Liver (tissue), 9 donors: ENCODE data around the gene UFD1. TPM values are rescaled to one million over a fixed set of nuclear protein-coding genes. Genes with fewer than 3 reads are reported as not detected.

Source experiments
- DNase-seq: peaks from one replicate; pipeline ENCODE4 v3.0.0-alpha.2; 2017; ENCODE audit warnings: low spot score
- H3K27ac ChIP-seq, 2 donors: one replicate each; pipeline ENCODE4 v1.7.0; 2013; ENCODE audit warnings: inconsistent platforms in 2 of 2, low read length in 2 of 2, control low read depth in 1 of 2, low read depth in 1 of 2, mild to moderate bottlenecking in 1 of 2
- H3K27me3 ChIP-seq, 4 donors: one replicate each; pipeline versions ENCODE4 v1.6.1 to v1.7.0; 2013; ENCODE audit warnings: low read length in 3 of 4, inconsistent platforms in 1 of 4, mild to moderate bottlenecking in 1 of 4, moderate library complexity in 1 of 4; ENCODE audit not compliant: control insufficient read depth in 4 of 4, insufficient read depth in 4 of 4
- H3K36me3 ChIP-seq, 4 donors: one replicate each; pipeline versions ENCODE4 v1.6.1 to v1.7.0; 2013; ENCODE audit warnings: low read length in 3 of 4, mild to moderate bottlenecking in 3 of 4, low read depth in 1 of 4, moderate library complexity in 1 of 4; ENCODE audit not compliant: control insufficient read depth in 4 of 4, insufficient read depth in 3 of 4
- H3K4me1 ChIP-seq, 4 donors: one replicate each; pipeline versions ENCODE4 v1.6.1 to v1.7.0; 2013; ENCODE audit warnings: low read length in 3 of 4, mild to moderate bottlenecking in 3 of 4, moderate library complexity in 1 of 4; ENCODE audit not compliant: control insufficient read depth in 4 of 4, insufficient read depth in 4 of 4
- H3K4me3 ChIP-seq, 3 donors: one replicate each; pipeline versions ENCODE4 v1.6.1 to v1.7.0; 2013; ENCODE audit warnings: low read length in 3 of 3, control low read depth in 1 of 3, low read depth in 1 of 3, mild to moderate bottlenecking in 1 of 3
- H3K9ac ChIP-seq, 2 donors: one replicate each; pipeline ENCODE4 v1.7.0; 2013; ENCODE audit warnings: low read length in 2 of 2, mild to moderate bottlenecking in 2 of 2, moderate library complexity in 2 of 2, control low read depth in 1 of 2, low read depth in 1 of 2
- H3K9me3 ChIP-seq, 4 donors: one replicate each; pipeline versions ENCODE4 v1.6.1 to v1.7.0; 2013; ENCODE audit warnings: low read length in 3 of 4; ENCODE audit not compliant: control insufficient read depth in 4 of 4
- EGR1 ChIP-seq, 2 donors: IDR thresholded peaks; 2 replicates each; pipeline ENCODE4 v1.6.1; 2016 to 2018; ENCODE audit warnings: antibody characterized with exemption in 2 of 2, low read depth in 2 of 2
- FOXA1 ChIP-seq: IDR thresholded peaks from 2 replicates; pipeline ENCODE4 v1.6.1; 2016; ENCODE audit warnings: antibody characterized with exemption
- GABPA ChIP-seq, 2 donors: IDR thresholded peaks in 1 of 2; conservative IDR thresholded peaks in 1 of 2; 2 replicates each; pipeline ENCODE4 v1.6.1; 2016; ENCODE audit warnings: antibody characterized with exemption in 2 of 2, mild to moderate bottlenecking in 1 of 2, moderate library complexity in 1 of 2
- HNF4A ChIP-seq, 2 donors: conservative IDR thresholded peaks; 2 replicates each; pipeline ENCODE4 v1.6.1; 2016; ENCODE audit warnings: antibody characterized with exemption in 2 of 2, mild to moderate bottlenecking in 2 of 2
- JUND ChIP-seq, 2 donors: IDR thresholded peaks; 2 replicates each; pipeline ENCODE4 v1.6.1; 2016; ENCODE audit warnings: antibody characterized with exemption in 2 of 2
- NR2F2 ChIP-seq: IDR thresholded peaks from 2 replicates; pipeline ENCODE4 v1.6.1; 2016; ENCODE audit warnings: antibody characterized with exemption
- RAD21 ChIP-seq, 2 donors: IDR thresholded peaks; 2 replicates each; pipeline ENCODE4 v1.6.1; 2016; ENCODE audit warnings: antibody characterized with exemption in 2 of 2, mild to moderate bottlenecking in 2 of 2
- RXRA ChIP-seq, 2 donors: IDR thresholded peaks; 2 replicates each; pipeline ENCODE4 v1.6.1; 2017 to 2018; ENCODE audit warnings: antibody characterized with exemption in 2 of 2, mild to moderate bottlenecking in 1 of 2
- SP1 ChIP-seq: IDR thresholded peaks from 2 replicates; pipeline ENCODE4 v1.6.1; 2018; ENCODE audit warnings: antibody characterized with exemption, mild to moderate bottlenecking
- TAF1 ChIP-seq: conservative IDR thresholded peaks from 2 replicates; pipeline ENCODE4 v1.6.1; 2016; ENCODE audit warnings: antibody characterized with exemption, mild to moderate bottlenecking
- YY1 ChIP-seq: IDR thresholded peaks from 2 replicates; pipeline ENCODE4 v1.6.1; 2016; ENCODE audit warnings: antibody characterized with exemption, mild to moderate bottlenecking
- WGBS: extraction: QIAGEN DNeasy Blood & Tissue Kit; methylation state at CpG from one replicate; pipeline ENCODE4 v1.1.7; 2013; 5-methylcytosine and 5-hydroxymethylcytosine counted together
- polyA plus RNA-seq, 2 donors: library from polyadenylated mRNA; stranded (reverse) in 1 of 2; unstranded in 1 of 2; fragments of 200-250 nt in 1 of 2; fragments of >200 nt in 1 of 2; fragmentation: Nextera tagmentation in 1 of 2; extraction: Ambion mirVana in 1 of 2; gene quantifications; one replicate each; pipeline versions ENCODE4 v1.2.1 to v1.2.3, GENCODE V29; 2013 to 2015
- total RNA-seq, 2 donors: library from RNA; depleted of rRNA; stranded (reverse); fragments of >200 nt; gene quantifications; one replicate each; pipeline ENCODE4 v1.2.3, GENCODE V29; 2014
- TF ChIP-seq, protein P1 (sequence below): IDR thresholded peaks from 2 replicates; pipeline ENCODE4 v1.6.1; 2016; ENCODE audit warnings: antibody characterized with exemption
- TF ChIP-seq, protein P2 (sequence below): IDR thresholded peaks from 2 replicates; pipeline ENCODE4 v1.6.1; 2016; ENCODE audit warnings: antibody characterized with exemption
- TF ChIP-seq, protein P3 (sequence below): IDR thresholded peaks from 2 replicates; pipeline ENCODE4 v1.6.1; 2016; ENCODE audit warnings: antibody characterized with exemption
- TF ChIP-seq, protein P4 (sequence below): IDR thresholded peaks from 2 replicates; pipeline ENCODE4 v1.6.1; 2016; ENCODE audit warnings: antibody characterized with exemption, mild to moderate bottlenecking
- donor health status: healthy.
- donor health status: healthy.
- donor health status: healthy.
- donor health status: healthy.
- donor health status: healthy.

UFD1 gene
- total and polyA plus RNA-seq, 4 donors, result 28.2 to 64.2 (median 54.6) TPM

DNA sequence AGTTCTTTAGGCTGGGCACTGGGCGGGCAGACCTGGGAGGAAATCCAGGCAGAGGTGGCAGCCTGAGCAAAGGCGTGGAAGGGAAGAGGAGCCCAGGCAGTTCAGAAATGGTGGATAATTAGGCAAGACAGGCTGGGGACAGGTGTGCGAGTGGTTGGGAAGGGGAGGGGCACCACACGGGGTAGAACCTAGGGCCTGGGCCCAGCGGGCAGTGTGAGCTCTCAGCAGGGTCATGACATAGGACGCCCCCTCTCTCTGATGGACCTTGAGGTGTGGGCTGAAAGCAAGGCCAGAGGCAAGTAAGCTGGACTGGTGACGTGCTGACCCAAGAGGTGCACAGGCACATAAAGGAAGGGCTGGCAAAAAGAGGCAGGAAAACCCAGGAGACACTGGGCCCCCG is 6.8 kb downstream of the UFD1 start:
- TF ChIP-seq HNF4A (conservative IDR thresholded peaks at IDR 0.05), result no peak
- no peak for TF ChIP-seq SP1
- no peak for TF ChIP-seq EGR1 (IDR thresholded peaks at IDR 0.05; ENCODE audit: low read depth in 2 of 2)
- no peak for TF ChIP-seq RAD21 (IDR thresholded peaks at IDR 0.05)
- TF ChIP-seq JUND (IDR thresholded peaks at IDR 0.05), result no peak
- TF ChIP-seq, protein P1, sequence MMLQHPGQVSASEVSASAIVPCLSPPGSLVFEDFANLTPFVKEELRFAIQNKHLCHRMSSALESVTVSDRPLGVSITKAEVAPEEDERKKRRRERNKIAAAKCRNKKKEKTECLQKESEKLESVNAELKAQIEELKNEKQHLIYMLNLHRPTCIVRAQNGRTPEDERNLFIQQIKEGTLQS, result no peak
- TF ChIP-seq GABPA (IDR thresholded peaks at IDR 0.05 in 1 of 2, conservative IDR thresholded peaks at IDR 0.05 in 1 of 2), result no peak
- no peak for TF ChIP-seq YY1
- TF ChIP-seq TAF1, result no peak
- no peak for TF ChIP-seq RXRA (IDR thresholded peaks at IDR 0.05)
- Histone ChIP-seq H3K27ac (no peak overlapping the region), H3K4me3 (no peak overlapping the region), H3K27me3 (no peaks in the 10 kb centered on the region), H3K36me3 (peaks cover 35 to 75% (median 55%) of the 10 kb centered on the region in 4 donors), H3K9me3 (no peaks in the 10 kb centered on the region), H3K9ac (no peak overlapping the region), H3K4me1 (peaks cover 0 to 5% (median 1%) of the 10 kb centered on the region in 4 donors)
- 95% methylated on average over 8 of the region's 8 CpGs for WGBS
- no peak for DNase-seq

DNA sequence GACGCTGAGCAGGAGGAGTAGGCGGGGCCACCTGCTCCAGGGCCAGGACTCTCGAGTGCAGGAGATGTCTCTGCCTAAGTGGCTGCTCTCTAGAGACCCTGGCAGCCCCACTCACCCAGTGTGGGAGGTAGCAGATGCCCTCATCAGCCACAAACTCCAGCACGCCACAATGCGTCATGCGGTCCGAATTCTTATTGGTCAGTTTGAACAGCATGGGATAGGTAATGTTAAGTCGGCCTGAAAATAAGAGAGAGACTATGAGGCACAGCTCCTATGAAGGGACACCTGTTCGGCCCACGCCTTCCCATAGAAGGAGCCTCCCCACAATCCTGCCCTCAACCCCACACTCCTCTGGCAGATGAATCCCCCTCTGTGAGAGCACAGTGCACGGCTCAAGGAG is 7.4 kb downstream of the UFD1 start:
- no peak for DNase-seq
- Histone ChIP-seq H3K9me3 (no peaks in the 10 kb centered on the region), H3K36me3 (peaks cover 38 to 81% (median 62%) of the 10 kb centered on the region in 4 donors), H3K4me1 (peaks cover 0 to 3% (median 0%) of the 10 kb centered on the region in 4 donors), H3K27me3 (no peaks in the 10 kb centered on the region), H3K4me3 (no peak overlapping the region), H3K9ac (no peak overlapping the region), H3K27ac (no peak overlapping the region)
- no peak for TF ChIP-seq HNF4A (conservative IDR thresholded peaks at IDR 0.05)
- no peak for TF ChIP-seq SP1
- TF ChIP-seq, protein P2, sequence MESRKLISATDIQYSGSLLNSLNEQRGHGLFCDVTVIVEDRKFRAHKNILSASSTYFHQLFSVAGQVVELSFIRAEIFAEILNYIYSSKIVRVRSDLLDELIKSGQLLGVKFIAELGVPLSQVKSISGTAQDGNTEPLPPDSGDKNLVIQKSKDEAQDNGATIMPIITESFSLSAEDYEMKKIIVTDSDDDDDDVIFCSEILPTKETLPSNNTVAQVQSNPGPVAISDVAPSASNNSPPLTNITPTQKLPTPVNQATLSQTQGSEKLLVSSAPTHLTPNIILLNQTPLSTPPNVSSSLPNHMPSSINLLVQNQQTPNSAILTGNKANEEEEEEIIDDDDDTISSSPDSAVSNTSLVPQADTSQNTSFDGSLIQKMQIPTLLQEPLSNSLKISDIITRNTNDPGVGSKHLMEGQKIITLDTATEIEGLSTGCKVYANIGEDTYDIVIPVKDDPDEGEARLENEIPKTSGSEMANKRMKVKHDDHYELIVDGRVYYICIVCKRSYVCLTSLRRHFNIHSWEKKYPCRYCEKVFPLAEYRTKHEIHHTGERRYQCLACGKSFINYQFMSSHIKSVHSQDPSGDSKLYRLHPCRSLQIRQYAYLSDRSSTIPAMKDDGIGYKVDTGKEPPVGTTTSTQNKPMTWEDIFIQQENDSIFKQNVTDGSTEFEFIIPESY, result no peak
- TF ChIP-seq NR2F2, result no peak
- TF ChIP-seq, protein P3, sequence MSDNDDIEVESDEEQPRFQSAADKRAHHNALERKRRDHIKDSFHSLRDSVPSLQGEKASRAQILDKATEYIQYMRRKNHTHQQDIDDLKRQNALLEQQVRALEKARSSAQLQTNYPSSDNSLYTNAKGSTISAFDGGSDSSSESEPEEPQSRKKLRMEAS, result no peak
- TF ChIP-seq, protein P1, result no peak
- no peak for TF ChIP-seq GABPA (IDR thresholded peaks at IDR 0.05 in 1 of 2, conservative IDR thresholded peaks at IDR 0.05 in 1 of 2)
- no peak for TF ChIP-seq FOXA1
- TF ChIP-seq, protein P4, sequence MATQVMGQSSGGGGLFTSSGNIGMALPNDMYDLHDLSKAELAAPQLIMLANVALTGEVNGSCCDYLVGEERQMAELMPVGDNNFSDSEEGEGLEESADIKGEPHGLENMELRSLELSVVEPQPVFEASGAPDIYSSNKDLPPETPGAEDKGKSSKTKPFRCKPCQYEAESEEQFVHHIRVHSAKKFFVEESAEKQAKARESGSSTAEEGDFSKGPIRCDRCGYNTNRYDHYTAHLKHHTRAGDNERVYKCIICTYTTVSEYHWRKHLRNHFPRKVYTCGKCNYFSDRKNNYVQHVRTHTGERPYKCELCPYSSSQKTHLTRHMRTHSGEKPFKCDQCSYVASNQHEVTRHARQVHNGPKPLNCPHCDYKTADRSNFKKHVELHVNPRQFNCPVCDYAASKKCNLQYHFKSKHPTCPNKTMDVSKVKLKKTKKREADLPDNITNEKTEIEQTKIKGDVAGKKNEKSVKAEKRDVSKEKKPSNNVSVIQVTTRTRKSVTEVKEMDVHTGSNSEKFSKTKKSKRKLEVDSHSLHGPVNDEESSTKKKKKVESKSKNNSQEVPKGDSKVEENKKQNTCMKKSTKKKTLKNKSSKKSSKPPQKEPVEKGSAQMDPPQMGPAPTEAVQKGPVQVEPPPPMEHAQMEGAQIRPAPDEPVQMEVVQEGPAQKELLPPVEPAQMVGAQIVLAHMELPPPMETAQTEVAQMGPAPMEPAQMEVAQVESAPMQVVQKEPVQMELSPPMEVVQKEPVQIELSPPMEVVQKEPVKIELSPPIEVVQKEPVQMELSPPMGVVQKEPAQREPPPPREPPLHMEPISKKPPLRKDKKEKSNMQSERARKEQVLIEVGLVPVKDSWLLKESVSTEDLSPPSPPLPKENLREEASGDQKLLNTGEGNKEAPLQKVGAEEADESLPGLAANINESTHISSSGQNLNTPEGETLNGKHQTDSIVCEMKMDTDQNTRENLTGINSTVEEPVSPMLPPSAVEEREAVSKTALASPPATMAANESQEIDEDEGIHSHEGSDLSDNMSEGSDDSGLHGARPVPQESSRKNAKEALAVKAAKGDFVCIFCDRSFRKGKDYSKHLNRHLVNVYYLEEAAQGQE, result no peak
- WGBS, result 93% methylated on average over 11 of the region's 11 CpGs
